COLO668 (cell line): ENCODE measurements around the gene SLC12A7.

Experiments used
- DNase-seq: peaks from one replicate; lab custom pipeline; 2025; ENCODE audit not compliant: unreplicated experiment; lab: John Stamatoyannopoulos, UW

The SLC12A7 gene

GRCh38 chr5:1112596-1113331, 901 bp upstream of the SLC12A7 start:
- peak; percentile 90 for DNase-seq

- peak; percentile 61 for DNase-seq
These were observed 579 bp downstream of the SLC12A7 start for GRCh38 chr5:1111241-1111726.

- DNase-seq: peak; percentile 28
These were observed 1.3 kb downstream of the SLC12A7 start for GRCh38 chr5:1110307-1111240.

GRCh38 chr5:1109542-1110306, 2.1 kb downstream of the SLC12A7 start:
- no peak for DNase-seq

- no peak for DNase-seq
These were observed 3.0 kb downstream of the SLC12A7 start for GRCh38 chr5:1108865-1109174.

GRCh38 chr5:1108023-1108864, 3.6 kb downstream of the SLC12A7 start:
- no peak for DNase-seq

- peak; percentile 27 for DNase-seq
These were observed 4.5 kb downstream of the SLC12A7 start for GRCh38 chr5:1107167-1108022.

- no peak for DNase-seq
These were observed 5.3 kb downstream of the SLC12A7 start for GRCh38 chr5:1106385-1107166.

GRCh38 chr5:1105350-1106265, 6.3 kb downstream of the SLC12A7 start:
- DNase-seq: no peak

- DNase-seq: no peak
These were observed 7.4 kb downstream of the SLC12A7 start for GRCh38 chr5:1104327-1105006.

- no peak for DNase-seq
These were observed 8.1 kb downstream of the SLC12A7 start for GRCh38 chr5:1103505-1104326.

- DNase-seq: no peak
These were observed 8.8 kb downstream of the SLC12A7 start for GRCh38 chr5:1103093-1103492.

- no peak for DNase-seq
These were observed 9.7 kb downstream of the SLC12A7 start for GRCh38 chr5:1101961-1102713.

- no peak for DNase-seq
These were observed 10.9 kb downstream of the SLC12A7 start for GRCh38 chr5:1100664-1101574.
